NCI-H748 treated with DMSO at 0.1 percent for 48 hours (cell line): ENCODE data around the gene RAD23A.
"Not testable (repeated sequence)": the region's sequence is repeated elsewhere in the genome, so short reads cannot be mapped to it uniquely, and the experiment has no call there.

ENCODE experiments used
- DNase-seq: peaks from one replicate; lab custom pipeline; 2025; lab: John Stamatoyannopoulos, UW

Gene RAD23A

DNA sequence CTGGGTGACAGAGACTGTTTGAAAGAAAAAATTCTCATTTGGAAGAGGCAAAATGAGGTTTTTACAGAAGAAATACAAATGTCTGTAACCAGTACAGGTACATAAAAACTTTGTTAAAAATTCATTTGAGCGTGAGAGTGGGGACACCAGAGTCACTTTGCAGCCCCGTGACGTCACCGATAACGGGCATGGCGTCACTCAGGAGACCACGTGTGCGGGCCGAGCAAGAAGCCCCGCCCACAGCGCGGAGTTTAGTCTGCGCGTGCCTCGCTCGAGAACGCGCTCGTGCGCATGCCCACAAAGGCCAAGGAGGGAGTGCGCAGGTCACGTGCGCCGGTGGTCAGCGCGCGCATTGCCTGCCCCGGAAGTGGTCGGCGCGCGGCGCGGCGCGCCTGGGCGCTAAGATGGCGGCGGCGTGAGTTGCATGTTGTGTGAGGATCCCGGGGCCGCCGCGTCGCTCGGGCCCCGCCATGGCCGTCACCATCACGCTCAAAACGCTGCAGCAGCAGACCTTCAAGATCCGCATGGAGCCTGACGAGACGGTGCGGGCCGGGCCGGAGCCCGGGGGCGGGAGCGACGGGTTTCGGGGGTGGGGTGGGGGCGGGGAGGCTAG is at the start of gene RAD23A:
Gene RAD23A, plus strand, starts transcription at position 384 of the 613 bp plus-strand sequence. Its CDS starts 87 bp downstream, at position 471.
- DNase-seq: peak; percentile 58

DNA sequence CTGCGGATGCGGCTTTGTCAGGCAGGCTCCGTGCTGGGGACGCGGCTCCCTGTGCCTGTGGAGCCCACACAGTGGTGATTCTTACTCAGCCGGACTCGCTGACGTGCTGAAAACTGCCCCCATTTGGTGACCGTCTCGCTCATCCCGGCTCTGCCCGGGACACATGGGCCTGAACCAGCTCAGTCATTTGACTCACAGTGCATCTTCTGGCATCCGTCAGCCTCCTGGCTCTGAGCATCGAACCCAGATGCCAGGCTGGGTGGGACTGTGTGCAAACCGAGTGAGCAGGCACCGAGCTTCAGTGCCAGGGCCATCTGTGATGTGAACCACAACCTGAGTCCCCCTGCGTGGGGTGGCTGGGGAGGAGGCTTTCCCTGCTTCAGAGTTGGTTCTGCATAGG is 49.2 kb upstream of the RAD23A start:
- DNase-seq: no peak

GRCh38 chr19:12899891-12900518 is 45.7 kb upstream of the RAD23A start:
- DNase-seq: no peak

- DNase-seq: no peak
These were observed 38.5 kb upstream of the RAD23A start for GRCh38 chr19:12907166-12907565.

- DNase-seq: peak; percentile 72
These were observed 33.1 kb upstream of the RAD23A start for GRCh38 chr19:12912571-12912970.

GRCh38 chr19:12913011-12913561 is 32.6 kb upstream of the RAD23A start:
- DNase-seq: peak; percentile 94

GRCh38 chr19:12913851-12914690 is 31.6 kb upstream of the RAD23A start:
- no peak for DNase-seq

GRCh38 chr19:12915860-12916259 is 29.8 kb upstream of the RAD23A start:
- not testable (repeated sequence) for DNase-seq

- DNase-seq: no peak
These were observed 27.4 kb upstream of the RAD23A start for GRCh38 chr19:12918253-12918652.

- no peak for DNase-seq
These were observed 24.6 kb upstream of the RAD23A start for GRCh38 chr19:12921047-12921446.

- no peak for DNase-seq
These were observed 22.7 kb upstream of the RAD23A start for GRCh38 chr19:12922959-12923358.

DNA sequence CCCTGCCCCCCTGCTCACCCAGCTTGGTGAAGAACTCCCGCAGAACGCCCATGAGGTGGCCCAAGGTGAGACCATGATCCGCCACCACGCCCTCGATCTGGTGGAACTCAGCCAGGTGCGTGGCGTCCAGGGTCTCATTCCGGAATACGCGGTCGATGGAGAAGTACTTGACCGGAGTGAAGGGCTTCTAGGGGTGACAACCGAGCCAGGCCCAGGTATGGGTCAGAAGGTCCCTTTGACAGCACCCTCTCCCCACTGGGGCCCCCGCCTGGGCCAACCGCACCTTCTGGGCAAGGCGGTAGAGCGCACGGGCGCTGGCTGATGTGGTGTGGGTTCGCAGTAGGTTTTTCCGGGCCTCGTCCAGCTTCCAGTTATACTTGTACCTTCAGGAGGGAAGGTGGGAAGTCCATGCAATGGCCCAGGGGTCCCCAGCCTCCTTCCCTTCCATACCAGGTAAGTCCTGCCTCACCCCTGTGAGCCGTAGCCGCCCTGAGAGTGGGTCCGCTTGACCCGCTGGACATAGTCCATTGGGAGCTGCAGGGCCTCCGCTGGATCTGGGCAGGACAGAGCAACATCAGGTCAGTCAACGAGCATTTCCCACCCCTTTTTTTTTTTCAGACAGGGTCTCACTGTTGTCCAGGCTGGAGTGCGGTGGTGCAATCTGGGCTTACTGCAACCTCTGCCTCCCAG is 20.9 kb upstream of the RAD23A start:
- DNase-seq: no peak

GRCh38 chr19:12930002-12930645 is 15.5 kb upstream of the RAD23A start:
- no peak for DNase-seq

DNA sequence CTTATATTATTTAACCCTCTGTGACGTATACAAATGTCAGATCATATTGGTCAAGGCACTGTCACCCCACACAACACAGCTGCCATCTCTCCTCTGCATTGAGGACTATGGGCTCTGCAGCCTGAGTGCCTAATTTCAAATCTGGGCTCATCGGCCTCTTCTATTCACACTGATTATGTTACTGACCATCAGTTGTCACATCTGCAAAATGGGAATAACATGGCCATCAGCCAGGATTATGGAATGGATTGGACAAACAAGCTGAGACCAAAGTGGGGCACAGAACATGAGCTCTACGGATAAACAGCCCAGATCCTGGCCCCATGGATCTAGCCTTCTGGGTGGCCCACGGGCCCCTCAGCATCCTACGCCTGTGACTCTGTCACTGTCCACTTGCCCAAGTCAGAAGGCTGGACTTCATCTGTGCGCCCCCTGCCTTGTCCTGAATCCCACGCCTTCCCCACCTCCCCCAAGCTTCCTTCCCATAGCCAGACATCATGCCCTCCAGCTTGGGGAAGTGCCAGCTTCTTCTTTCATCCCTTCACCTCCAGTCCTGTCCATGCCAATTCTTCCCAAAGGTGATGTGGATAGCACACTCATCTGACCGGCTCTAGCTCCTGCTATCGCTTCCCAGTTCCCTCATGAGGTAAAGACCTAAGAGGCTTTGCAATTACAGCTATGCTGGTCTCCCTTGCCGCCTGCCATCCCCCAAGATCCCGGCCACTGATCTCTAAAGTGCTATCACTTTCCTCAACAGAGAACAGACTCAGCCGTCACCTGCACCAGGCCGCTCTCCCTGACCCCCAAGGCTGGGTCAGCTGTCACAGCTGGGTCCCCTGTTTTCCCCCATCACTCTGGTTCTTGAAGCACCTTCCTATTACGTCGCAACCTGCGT is 13.0 kb upstream of the RAD23A start:
- DNase-seq: no peak

DNA sequence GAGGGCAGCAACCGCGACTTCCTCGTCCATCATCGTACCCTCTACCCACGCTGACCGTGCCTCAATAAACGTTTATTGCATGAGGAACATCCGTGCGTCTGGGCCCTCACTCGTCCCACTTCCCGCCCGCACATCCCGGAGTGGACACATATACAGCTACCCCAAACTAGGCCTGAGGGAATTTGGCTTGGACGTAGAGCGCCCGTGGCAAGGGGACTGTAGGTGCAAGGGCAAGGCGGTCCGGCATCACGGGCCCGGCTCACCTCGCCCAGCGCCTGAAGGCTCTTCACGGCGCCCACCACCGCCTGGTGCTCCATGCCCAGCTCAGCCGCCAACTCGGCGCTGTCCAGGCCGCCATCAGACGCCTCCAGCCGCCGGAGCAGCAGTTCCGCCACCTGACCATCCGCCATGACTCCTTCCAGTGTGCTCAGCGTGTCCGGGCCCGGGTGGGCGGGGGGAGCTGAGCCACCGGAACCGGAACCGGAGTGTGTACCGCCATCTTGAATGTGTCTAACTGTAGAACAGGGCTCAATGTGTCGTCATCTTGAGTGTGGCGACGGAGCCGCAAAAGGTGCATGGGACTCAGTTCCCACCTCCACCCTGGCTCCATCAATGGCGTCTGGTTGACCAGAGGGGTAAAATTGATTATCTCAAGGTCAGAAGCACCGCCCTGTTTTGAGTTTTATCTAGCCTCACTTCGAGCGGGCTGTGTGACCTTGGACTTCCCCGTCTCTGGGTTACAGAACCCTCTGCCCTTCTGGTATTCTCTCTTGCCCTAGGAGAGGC is 12.2 kb upstream of the RAD23A start, which contains the start of gene FARSA:
Gene FARSA, minus strand, starts transcription at position 425 of the 786 bp plus-strand sequence. Its CDS starts 15 bp downstream, at position 410.
- DNase-seq: peak; percentile 53

DNA sequence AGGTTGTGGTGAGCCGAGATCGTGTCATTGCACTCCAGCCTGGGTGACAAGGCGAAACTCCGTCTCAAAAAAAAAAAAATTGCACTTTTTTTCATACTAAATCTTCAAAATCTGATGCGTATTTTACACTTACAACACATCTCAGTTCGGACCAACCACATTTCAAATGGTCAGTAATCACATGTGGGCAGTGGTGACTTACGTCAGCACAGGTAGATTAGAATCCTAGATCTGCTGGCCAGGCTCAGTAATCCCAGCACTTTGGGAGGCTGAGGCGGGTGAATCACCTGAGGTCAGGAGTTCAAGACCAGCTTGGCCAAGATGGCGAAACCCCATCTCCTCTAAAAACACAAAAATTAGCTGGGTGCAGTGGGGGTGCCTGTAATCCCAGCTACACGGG is 10.6 kb upstream of the RAD23A start:
- DNase-seq: no peak

DNA sequence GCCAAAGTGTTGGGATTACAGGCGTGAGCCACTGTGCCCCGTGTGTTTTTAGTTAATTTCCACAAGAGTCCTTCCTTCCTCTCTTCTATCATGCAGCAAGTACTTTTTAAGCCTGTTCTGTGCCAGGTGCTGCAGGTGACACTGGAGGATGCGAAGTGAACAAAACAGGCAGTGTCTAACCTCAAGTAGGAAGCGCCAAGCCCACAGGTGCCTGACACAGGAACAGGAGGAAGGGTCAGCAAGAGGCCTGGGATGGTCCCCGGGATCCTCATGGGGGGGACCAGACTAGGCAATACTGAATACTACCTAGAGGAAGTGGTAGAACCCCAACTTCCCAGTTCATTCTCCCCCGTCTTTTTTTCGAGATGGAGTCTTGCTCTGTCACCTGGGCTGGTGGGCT is 9.1 kb upstream of the RAD23A start:
- no peak for DNase-seq

GRCh38 chr19:12937093-12937926 is 8.4 kb upstream of the RAD23A start:
- no peak for DNase-seq
